Measurements from ENCODE around the gene ASH1L.
"Not testable (repeated sequence)": the region's sequence is repeated elsewhere in the genome, so short reads cannot be mapped to it uniquely, and the experiment has no call there.

ASH1L gene, protein sequence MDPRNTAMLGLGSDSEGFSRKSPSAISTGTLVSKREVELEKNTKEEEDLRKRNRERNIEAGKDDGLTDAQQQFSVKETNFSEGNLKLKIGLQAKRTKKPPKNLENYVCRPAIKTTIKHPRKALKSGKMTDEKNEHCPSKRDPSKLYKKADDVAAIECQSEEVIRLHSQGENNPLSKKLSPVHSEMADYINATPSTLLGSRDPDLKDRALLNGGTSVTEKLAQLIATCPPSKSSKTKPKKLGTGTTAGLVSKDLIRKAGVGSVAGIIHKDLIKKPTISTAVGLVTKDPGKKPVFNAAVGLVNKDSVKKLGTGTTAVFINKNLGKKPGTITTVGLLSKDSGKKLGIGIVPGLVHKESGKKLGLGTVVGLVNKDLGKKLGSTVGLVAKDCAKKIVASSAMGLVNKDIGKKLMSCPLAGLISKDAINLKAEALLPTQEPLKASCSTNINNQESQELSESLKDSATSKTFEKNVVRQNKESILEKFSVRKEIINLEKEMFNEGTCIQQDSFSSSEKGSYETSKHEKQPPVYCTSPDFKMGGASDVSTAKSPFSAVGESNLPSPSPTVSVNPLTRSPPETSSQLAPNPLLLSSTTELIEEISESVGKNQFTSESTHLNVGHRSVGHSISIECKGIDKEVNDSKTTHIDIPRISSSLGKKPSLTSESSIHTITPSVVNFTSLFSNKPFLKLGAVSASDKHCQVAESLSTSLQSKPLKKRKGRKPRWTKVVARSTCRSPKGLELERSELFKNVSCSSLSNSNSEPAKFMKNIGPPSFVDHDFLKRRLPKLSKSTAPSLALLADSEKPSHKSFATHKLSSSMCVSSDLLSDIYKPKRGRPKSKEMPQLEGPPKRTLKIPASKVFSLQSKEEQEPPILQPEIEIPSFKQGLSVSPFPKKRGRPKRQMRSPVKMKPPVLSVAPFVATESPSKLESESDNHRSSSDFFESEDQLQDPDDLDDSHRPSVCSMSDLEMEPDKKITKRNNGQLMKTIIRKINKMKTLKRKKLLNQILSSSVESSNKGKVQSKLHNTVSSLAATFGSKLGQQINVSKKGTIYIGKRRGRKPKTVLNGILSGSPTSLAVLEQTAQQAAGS (N-terminal part only)

GRCh38 chr1:155562581-155563376 is at the start of gene ASH1L:
Gene ASH1L, minus strand, starts transcription at chr1:155562803. Its CDS starts 41,284 bp downstream, at chr1:155521519.
- DNase-seq: peak; percentile 90 to 93

- not testable (repeated sequence) for DNase-seq
These were observed 47.6 kb upstream of the ASH1L start for GRCh38 chr1:155610257-155610647.

DNA sequence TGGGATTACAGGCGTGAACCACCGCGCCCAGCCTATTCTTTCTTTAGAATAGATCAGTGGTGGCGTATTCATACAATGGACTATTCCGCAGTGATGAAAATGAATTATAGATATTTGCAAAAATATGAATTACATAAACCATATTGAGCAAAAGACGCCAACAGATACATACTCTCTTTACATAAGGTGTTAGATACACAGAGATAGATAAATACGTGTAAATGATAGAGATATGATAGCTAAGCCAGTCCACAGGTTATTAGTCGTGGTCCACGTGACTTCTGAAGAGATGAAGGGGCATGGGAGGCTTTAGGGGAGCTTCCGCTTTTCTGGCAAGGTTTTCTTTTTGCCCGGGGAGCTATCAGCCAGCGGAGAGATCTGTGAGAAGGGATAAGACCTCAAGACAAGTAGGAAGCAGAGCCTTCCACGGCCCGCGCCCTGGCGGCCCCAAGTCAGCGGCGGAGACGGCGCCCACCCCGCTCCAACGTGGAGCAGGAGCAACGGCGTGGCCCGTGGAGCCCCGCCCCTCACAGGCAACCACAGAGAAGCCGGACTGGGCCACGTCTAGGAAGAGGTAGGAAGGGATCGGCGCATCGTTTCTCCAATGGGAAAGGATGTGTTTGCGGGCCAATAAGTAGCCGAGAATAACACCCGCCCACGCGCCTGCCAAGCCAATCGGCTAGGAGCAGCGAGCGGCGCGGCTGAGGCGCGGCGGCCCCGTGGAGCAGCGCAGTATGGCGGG is 47.1 kb upstream of the ASH1L start, which contains the start of gene MSTO1:
Gene MSTO1, plus strand, starts transcription at position 704 of the 742 bp plus-strand sequence. Its CDS starts 31 bp downstream, at position 735.
- DNase-seq: peak; percentile 98

GRCh38 chr1:155608888-155609225 is 46.3 kb upstream of the ASH1L start:
- no peak for DNase-seq

DNA sequence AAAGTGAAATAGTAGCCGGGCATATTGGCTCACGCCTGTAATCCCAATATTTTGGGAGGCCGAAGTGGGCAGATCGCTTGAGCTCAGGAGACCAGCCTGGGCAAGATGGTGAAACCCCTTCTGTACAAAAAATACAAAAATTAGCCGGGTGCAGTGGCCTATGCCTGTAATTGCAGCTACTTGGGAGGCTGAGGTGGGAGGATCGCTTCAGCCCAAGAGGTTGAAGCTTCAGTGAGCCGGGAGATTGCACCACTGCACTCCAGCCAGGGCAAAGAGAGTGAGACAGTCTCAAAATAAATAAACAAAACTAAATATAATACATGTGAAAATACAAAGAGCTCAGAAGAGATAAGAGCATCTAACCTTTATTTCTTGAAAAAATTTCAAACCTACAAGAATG is 45.1 kb upstream of the ASH1L start:
- no peak for DNase-seq

GRCh38 chr1:155599828-155600572 is 37.4 kb upstream of the ASH1L start:
- DNase-seq: not testable (repeated sequence)

DNA sequence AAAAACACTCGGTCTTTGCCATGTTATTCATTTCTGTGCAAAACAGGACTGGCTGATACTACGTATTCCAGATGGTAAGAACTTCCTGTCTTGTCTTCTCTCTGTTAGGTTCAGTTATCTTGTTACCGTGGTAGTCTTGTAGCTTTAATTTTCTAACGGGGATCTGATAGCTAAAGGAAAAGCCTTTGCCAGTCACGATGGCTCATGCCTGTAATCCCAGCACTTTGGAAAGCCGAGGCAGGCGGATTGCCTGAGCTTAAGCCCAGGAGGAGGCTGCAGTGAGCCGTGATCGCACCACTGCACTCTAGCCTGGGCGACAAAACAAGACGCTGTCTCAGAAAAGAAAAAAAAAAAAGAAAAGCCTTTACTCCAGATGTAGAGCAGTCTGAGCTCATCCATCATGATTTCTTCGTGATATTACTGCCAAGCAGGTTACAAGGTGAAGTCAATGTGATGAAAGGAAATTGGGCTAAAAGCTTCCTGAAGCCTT is 36.3 kb upstream of the ASH1L start:
- no peak for DNase-seq

GRCh38 chr1:155596864-155597263 is 34.3 kb upstream of the ASH1L start:
- no peak for DNase-seq

DNA sequence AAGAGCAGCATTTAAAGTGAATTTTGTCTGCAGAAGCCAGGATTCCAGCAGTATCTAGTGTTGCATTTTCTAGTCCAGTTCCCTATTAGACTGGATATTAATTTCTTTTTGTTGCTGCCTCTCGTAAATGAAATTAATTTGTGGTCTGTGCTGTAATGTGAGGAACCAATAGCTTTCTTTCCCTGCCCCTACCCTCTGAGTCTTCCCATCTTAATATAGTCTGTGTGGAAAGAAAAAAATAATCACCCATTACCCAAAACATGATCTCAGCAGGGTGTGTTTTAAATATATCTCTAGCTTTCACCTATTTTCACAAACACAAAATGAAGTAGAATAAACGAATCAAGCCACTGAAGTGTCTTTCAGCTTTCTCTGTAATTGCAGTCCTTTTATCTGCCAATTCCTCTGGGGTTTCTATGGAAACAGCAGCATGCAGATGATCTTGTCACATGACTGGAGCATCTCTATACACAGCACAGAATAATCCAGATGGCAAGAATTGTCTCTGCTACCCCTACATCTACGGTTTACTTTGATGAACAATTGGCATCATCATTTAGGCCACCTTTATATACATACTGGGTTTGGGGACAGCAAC is 33.4 kb upstream of the ASH1L start:
- DNase-seq: not testable (repeated sequence)

- DNase-seq: peak in 1 of 2 experiments; percentile 10
These were observed 29.2 kb upstream of the ASH1L start for GRCh38 chr1:155591770-155592169.

DNA sequence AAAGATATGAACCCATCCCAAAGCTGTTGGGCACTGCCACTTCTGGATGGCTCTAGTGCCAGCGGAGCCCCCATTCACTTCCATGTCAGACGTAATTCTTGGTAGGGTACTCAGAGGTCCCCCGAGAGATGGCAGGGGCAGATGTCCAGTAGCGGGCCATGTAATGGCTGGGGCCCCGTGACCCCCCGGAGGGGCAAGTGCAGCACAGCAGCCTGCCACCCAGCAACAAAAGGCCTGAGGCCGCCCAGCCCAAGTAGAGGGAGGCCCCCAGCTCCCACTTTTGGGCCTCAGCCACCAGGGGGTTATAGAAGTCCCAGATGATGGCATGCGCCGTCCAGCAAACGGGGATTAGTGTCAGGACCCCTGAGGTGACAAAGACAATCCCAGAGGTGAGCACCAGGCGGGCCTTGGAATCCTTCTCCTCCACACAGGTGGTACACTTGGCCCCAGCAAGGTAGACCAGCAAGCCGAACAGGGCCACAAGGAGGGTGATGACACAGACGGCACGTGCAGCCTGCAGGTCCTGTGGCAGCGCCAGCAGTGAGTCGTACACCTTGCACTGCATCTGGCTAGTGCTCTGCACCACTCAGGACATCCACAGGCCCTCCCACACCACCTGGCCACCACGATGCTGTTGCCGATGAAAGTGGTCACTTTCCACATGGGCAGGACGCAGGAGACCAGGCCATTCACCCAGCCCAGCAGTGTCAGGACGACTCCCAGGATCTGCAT is 28.1 kb upstream of the ASH1L start:
- DNase-seq: not testable (repeated sequence)

DNA sequence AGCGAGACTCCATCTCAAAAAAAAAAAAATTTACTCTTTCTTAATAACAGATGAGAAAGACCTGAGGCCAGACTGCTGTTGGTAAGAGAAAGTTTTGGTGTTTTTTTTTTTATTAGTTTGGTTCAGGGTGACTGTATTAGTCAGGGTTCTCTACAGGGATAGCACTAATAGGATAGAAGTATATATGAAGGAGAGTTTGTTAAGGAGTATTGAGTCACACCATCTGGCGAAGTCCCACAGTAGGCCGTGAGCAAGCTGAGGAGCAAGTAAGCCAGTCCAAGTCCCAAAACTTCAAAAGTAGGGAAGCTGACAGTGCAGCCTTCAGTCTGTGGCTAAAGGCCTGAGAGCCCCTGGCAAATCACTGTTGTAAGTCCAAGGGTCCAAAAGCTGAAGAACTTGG is 26.7 kb upstream of the ASH1L start:
- DNase-seq: not testable (repeated sequence)

- not testable (repeated sequence) for DNase-seq
These were observed 21.2 kb upstream of the ASH1L start for GRCh38 chr1:155583846-155584245.

DNA sequence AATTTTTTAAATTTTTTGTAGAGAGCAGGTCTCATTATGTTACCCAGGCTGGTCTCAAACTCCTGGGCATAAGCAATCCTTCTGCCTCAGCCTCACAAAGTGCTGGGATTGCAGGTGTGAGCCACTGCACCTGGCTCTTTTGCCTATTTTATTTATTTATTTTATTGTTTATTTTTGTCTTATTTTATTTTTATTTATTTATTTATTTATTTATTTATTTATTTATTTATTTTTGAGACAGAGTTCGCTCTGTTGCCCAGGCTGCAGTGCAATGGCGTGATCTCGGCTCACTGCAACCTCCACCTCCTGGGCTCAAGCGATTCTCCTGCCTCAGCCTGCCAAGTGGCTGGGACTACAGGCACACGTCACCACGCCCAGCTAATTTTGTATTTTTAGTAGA is 13.0 kb upstream of the ASH1L start:
- not testable (repeated sequence) for DNase-seq

GRCh38 chr1:155574077-155574476 is 11.5 kb upstream of the ASH1L start:
- DNase-seq: no peak

GRCh38 chr1:155570593-155570990 is 8.0 kb upstream of the ASH1L start:
- no peak for DNase-seq

- no peak for DNase-seq
These were observed 7.5 kb upstream of the ASH1L start for GRCh38 chr1:155569988-155570592.

GRCh38 chr1:155563377-155564022 is 897 bp upstream of the ASH1L start:
- DNase-seq: not testable (repeated sequence)

Data from stimulated activated CD4-positive, alpha-beta T cell treated with anti-CD3 and anti-CD28 coated beads, Interleukin-4, amount 100 ng/mL, for 4 hours (primary cell).